Hematopoietic multipotent progenitor cell treated with erythropoietin and hydrocortisone succinate and interleukin-3 and kit ligand, for 8 days (in vitro differentiated cells): ENCODE data around the gene WDR46.

ENCODE experiments used
- DNase-seq: peaks from one replicate; pipeline ENCODE4 v3.0.0-alpha.2; 2015

WDR46 gene

GRCh38 chr6:33288921-33289783, at the start of gene WDR46, which contains the start of gene PFDN6:
WDR46 (minus strand) TSS chr6:33289239; CDS start chr6:33289170, 69 bp downstream.
PFDN6 (plus strand) TSS chr6:33289601; CDS start chr6:33289857, 256 bp downstream.
- peak; percentile 96 for DNase-seq

GRCh38 chr6:33336495-33336894, 47.5 kb upstream of the WDR46 start:
- no peak for DNase-seq

GRCh38 chr6:33335916-33336315, 46.9 kb upstream of the WDR46 start:
- DNase-seq, result no peak

GRCh38 chr6:33333666-33334065, 44.6 kb upstream of the WDR46 start:
- no peak for DNase-seq

GRCh38 chr6:33330736-33331135, 41.7 kb upstream of the WDR46 start:
- no peak for DNase-seq

- no peak for DNase-seq
These were observed 40.0 kb upstream of the WDR46 start for GRCh38 chr6:33329058-33329457.

GRCh38 chr6:33324125-33324524, 35.1 kb upstream of the WDR46 start:
- DNase-seq, result peak; percentile 32

- no peak for DNase-seq
These were observed 34.5 kb upstream of the WDR46 start for GRCh38 chr6:33323623-33323948.

- no peak for DNase-seq
These were observed 32.2 kb upstream of the WDR46 start for GRCh38 chr6:33321227-33321626.

GRCh38 chr6:33320315-33321181, 31.5 kb upstream of the WDR46 start:
- no peak for DNase-seq

- no peak for DNase-seq
These were observed 30.9 kb upstream of the WDR46 start for GRCh38 chr6:33319939-33320314.

GRCh38 chr6:33318426-33319073, 29.5 kb upstream of the WDR46 start:
- DNase-seq, result no peak

GRCh38 chr6:33317669-33318425, 28.8 kb upstream of the WDR46 start, which contains the start of gene ZBTB22:
ZBTB22 (minus strand) TSS chr6:33317744; CDS start chr6:33316916, 828 bp downstream.
- DNase-seq, result peak; percentile 100

GRCh38 chr6:33317419-33317668, 28.3 kb upstream of the WDR46 start:
- DNase-seq, result no peak

GRCh38 chr6:33316603-33317418, 27.8 kb upstream of the WDR46 start:
- no peak for DNase-seq

- DNase-seq, result no peak
These were observed 27.0 kb upstream of the WDR46 start for GRCh38 chr6:33315793-33316602.

- peak; percentile 32 for DNase-seq
These were observed 26.1 kb upstream of the WDR46 start for GRCh38 chr6:33314943-33315792.

- DNase-seq, result peak; percentile 78
These were observed 25.5 kb upstream of the WDR46 start for GRCh38 chr6:33314515-33314942.

- peak; percentile 66 for DNase-seq
These were observed 24.9 kb upstream of the WDR46 start, which contains the start of gene TAPBP for GRCh38 chr6:33313709-33314514. TAPBP (minus strand) TSS chr6:33314078; CDS start chr6:33314041, 37 bp downstream.
